HEK293 (cell line): ENCODE measurements around the gene C16orf92.

Experiments used
- AEBP2 ChIP-seq: fragments of 450-650 bp; formaldehyde crosslinking; IDR thresholded peaks from 2 replicates; pipeline ENCODE4 v1.5.1; 2016; ENCODE audit warnings: missing biosample characterization, missing genetic modification characterization, borderline replicate concordance
- FEZF1 ChIP-seq: fragments of 450-650 bp; formaldehyde crosslinking; IDR thresholded peaks from 2 replicates; pipeline ENCODE4 v1.5.1; 2016; ENCODE audit warnings: missing biosample characterization, missing genetic modification characterization
- HOXD13 ChIP-seq: sonication (generic); formaldehyde crosslinking; IDR thresholded peaks from 2 replicates; pipeline ENCODE4 v1.8.0; 2022; ENCODE audit warnings: missing genetic modification reagents, borderline replicate concordance
- PRDM10 ChIP-seq: fragments of 450-650 bp; formaldehyde crosslinking; IDR thresholded peaks from 2 replicates; pipeline ENCODE4 v1.5.1; 2016; ENCODE audit warnings: missing biosample characterization, missing genetic modification characterization
- REPIN1 ChIP-seq: fragments of 450-650 bp; formaldehyde crosslinking; IDR thresholded peaks from 2 replicates; pipeline ENCODE4 v1.5.1; 2017; ENCODE audit warnings: missing biosample characterization, missing genetic modification characterization, low read depth
- SCRT1 ChIP-seq: fragments of 450-650 bp; formaldehyde crosslinking; IDR thresholded peaks from 2 replicates; pipeline ENCODE4 v1.5.1; 2016; ENCODE audit warnings: missing biosample characterization, missing genetic modification characterization, borderline replicate concordance
- YY1 ChIP-seq: fragments of 450-650 bp; formaldehyde crosslinking; IDR thresholded peaks from 2 replicates; pipeline ENCODE4 v1.5.1; 2018; ENCODE audit warnings: missing biosample characterization, missing genetic modification characterization
- ZBTB10 ChIP-seq: fragments of 450-650 bp; formaldehyde crosslinking; IDR thresholded peaks from 2 replicates; pipeline ENCODE4 v1.5.1; 2016; ENCODE audit warnings: missing biosample characterization, missing genetic modification characterization
- ZBTB21 ChIP-seq: fragments of 450-650 bp; formaldehyde crosslinking; IDR thresholded peaks from 2 replicates; pipeline ENCODE4 v1.5.1; 2017; ENCODE audit warnings: missing biosample characterization, missing genetic modification characterization
- ZBTB26 ChIP-seq: fragments of 450-650 bp; formaldehyde crosslinking; optimal IDR thresholded peaks from 2 replicates; pipeline ENCODE3; 2016; ENCODE audit warnings: missing biosample characterization, mild to moderate bottlenecking, missing genetic modification characterization
- ZEB2 ChIP-seq: fragments of 450-650 bp; formaldehyde crosslinking; IDR thresholded peaks from 2 replicates; pipeline ENCODE4 v1.5.1; 2016; ENCODE audit warnings: missing biosample characterization, missing genetic modification characterization
- ZNF121 ChIP-seq: fragments of 450-650 bp; formaldehyde crosslinking; IDR thresholded peaks from 2 replicates; pipeline ENCODE4 v1.5.1; 2016; ENCODE audit warnings: missing biosample characterization, missing genetic modification characterization
- ZNF146 ChIP-seq: fragments of 450-650 bp; formaldehyde crosslinking; IDR thresholded peaks from 2 replicates; pipeline ENCODE4 v1.5.1; 2016; ENCODE audit warnings: missing biosample characterization, missing genetic modification characterization
- ZNF184 ChIP-seq: fragments of 450-650 bp; IDR thresholded peaks from 2 replicates; pipeline ENCODE4 v1.5.1; 2018; ENCODE audit warnings: missing biosample characterization, mild to moderate bottlenecking, missing genetic modification characterization
- ZNF223 ChIP-seq: fragments of 450-650 bp; formaldehyde crosslinking; IDR thresholded peaks from 2 replicates; pipeline ENCODE4 v1.5.1; 2016; ENCODE audit warnings: missing biosample characterization, missing genetic modification characterization
- ZNF266 ChIP-seq: fragments of 450-650 bp; formaldehyde crosslinking; IDR thresholded peaks from 2 replicates; pipeline ENCODE4 v1.5.1; 2016; ENCODE audit warnings: missing biosample characterization, missing genetic modification characterization, low read depth
- ZNF274 ChIP-seq, 2 experiments: fragments of 200-500 bp in 1 of 2; fragments of 450-650 bp in 1 of 2; sonication (Bioruptor generic) in 1 of 2; formaldehyde crosslinking in 1 of 2; IDR thresholded peaks; 2 replicates each; pipeline versions ENCODE4 v1.5.1 to v1.6.1; 2014 to 2016; ENCODE audit warnings: borderline replicate concordance in 1 of 2, inconsistent platforms in 1 of 2, low read length in 1 of 2, missing biosample characterization in 1 of 2, missing genetic modification characterization in 1 of 2
- ZNF280D ChIP-seq: fragments of 450-650 bp; formaldehyde crosslinking; IDR thresholded peaks from 2 replicates; pipeline ENCODE4 v1.5.1; 2016; ENCODE audit warnings: missing biosample characterization, missing genetic modification characterization
- ZNF335 ChIP-seq: fragments of 450-650 bp; formaldehyde crosslinking; conservative IDR thresholded peaks from 2 replicates; pipeline ENCODE4 v1.5.1; 2016; ENCODE audit warnings: missing biosample characterization, missing genetic modification characterization
- ZNF350 ChIP-seq: fragments of 450-650 bp; formaldehyde crosslinking; IDR thresholded peaks from 2 replicates; pipeline ENCODE4 v1.5.0; 2017; ENCODE audit warnings: missing biosample characterization, mild to moderate bottlenecking, missing genetic modification characterization
- ZNF366 ChIP-seq: fragments of 450-650 bp; formaldehyde crosslinking; conservative IDR thresholded peaks from 2 replicates; pipeline ENCODE4 v1.5.1; 2016; ENCODE audit warnings: missing biosample characterization, missing genetic modification characterization
- ZNF501 ChIP-seq: fragments of 450-650 bp; formaldehyde crosslinking; IDR thresholded peaks from 2 replicates; pipeline ENCODE4 v1.5.1; 2016; ENCODE audit warnings: missing biosample characterization, missing genetic modification characterization
- ZNF510 ChIP-seq: fragments of 450-650 bp; formaldehyde crosslinking; IDR thresholded peaks from 2 replicates; pipeline ENCODE4 v1.5.1; 2018; ENCODE audit warnings: mild to moderate bottlenecking, missing genetic modification characterization, missing biosample characterization; ENCODE audit not compliant: insufficient replicate concordance
- ZNF548 ChIP-seq: fragments of 450-650 bp; formaldehyde crosslinking; IDR thresholded peaks from 2 replicates; pipeline ENCODE4 v1.5.1; 2016; ENCODE audit warnings: missing biosample characterization, missing genetic modification characterization
- ZNF571 ChIP-seq: fragments of 450-650 bp; formaldehyde crosslinking; IDR thresholded peaks from 2 replicates; pipeline ENCODE4 v1.5.0; 2017; ENCODE audit warnings: missing biosample characterization, missing genetic modification characterization
- ZNF596 ChIP-seq: fragments of 450-650 bp; IDR thresholded peaks from 2 replicates; pipeline ENCODE4 v1.5.0; 2018; ENCODE audit warnings: missing biosample characterization, mild to moderate bottlenecking, missing genetic modification characterization, moderate library complexity

The C16orf92 gene

GRCh38 chr16:30065102-30065942 is 42.3 kb downstream of the C16orf92 start, which contains the start of gene ALDOA (continued):
- TF ChIP-seq PRDM10 (tag by site-specific recombination) (peak; percentile 98), ZNF350 (tag by site-specific recombination) (no peak), ZNF184 (0 out of 2 replicates have a peak, but pooled peaks have one; percentile 20), AEBP2 (tag by site-specific recombination) (no peak; the same call in 1 of the 2 replicates), SCRT1 (tag by site-specific recombination) (no peak), ZBTB10 (tag by site-specific recombination) (peak; percentile 59; the same call in 1 of the 2 replicates), ZNF280D (no peak), ZNF501 (tag by site-specific recombination) (peak; percentile 95), HOXD13 (0 out of 2 replicates have a peak, but pooled peaks have one; percentile 14), ZNF571 (tag by site-specific recombination) (no peak), ZBTB26 (tag by site-specific recombination) (peak; percentile 100), ZEB2 (tag by site-specific recombination) (peak; percentile 99), ZNF335 (tag by site-specific recombination) (peak; percentile 79; the same call in 1 of the 2 replicates), ZNF596 (tag by site-specific recombination) (no peak), ZNF266 (tag by site-specific recombination) (no peak), ZNF548 (tag by site-specific recombination) (no peak), ZNF274 (IDR thresholded peaks at IDR 0.05; ENCODE audit: low read length) (no peak), ZNF274 (tag by site-specific recombination; IDR thresholded peaks at IDR 0.05; ENCODE audit: borderline replicate concordance) (no peak), FEZF1 (tag by site-specific recombination) (peak; percentile 59), ZBTB21 (peak; percentile 37; the same call in 1 of the 2 replicates), ZNF510 (tag by site-specific recombination) (no peak), YY1 (tag by site-specific recombination) (peak; percentile 62; the same call in 1 of the 2 replicates), REPIN1 (tag by site-specific recombination) (peak; percentile 85; the same call in 1 of the 2 replicates), ZNF146 (tag by site-specific recombination) (peak; percentile 78), ZNF223 (tag by site-specific recombination) (0 out of 2 replicates have a peak, but pooled peaks have one; percentile 59), ZNF366 (tag by site-specific recombination) (peak; percentile 96), ZNF121 (tag by site-specific recombination) (no peak)
